Panc1 (cell line): ENCODE measurements around the gene BCR. TPM values are rescaled to one million over a fixed set of nuclear protein-coding genes. Genes with fewer than 3 reads are reported as not detected.

Experiments used
- ATAC-seq: fragments of 200-7000 bp; cut with Tn5 transposase; 2 replicates; pipeline ENCODE4 v1.9.1; 2020; ENCODE audit warnings: mild to moderate bottlenecking, moderate library complexity
- BruUV-seq: library from RNA; stranded (reverse); fragments of 400-500 nt; replicated peaks from 2 replicates; lab custom pipeline; 2021; lab: Mats Ljungman, UMichigan
- CTCF ChIA-PET: fragments of 300-600 bp; sonication (Branson Sonifier 250); formaldehyde crosslinking; loops from one replicate; lab custom pipeline; 2022; ENCODE audit warnings: antibody characterized with exemption; lab: Charles Lee
- POLR2A ChIA-PET: fragments of 300-600 bp; sonication (Branson Sonifier 250); formaldehyde crosslinking; loops from one replicate; lab custom pipeline; 2022; ENCODE audit warnings: antibody characterized with exemption; lab: Charles Lee
- DNase-seq: peaks from one replicate; pipeline ENCODE4 v3.0.0-alpha.2; 2010; ENCODE audit warnings: low read depth, low spot score
- H3K27ac ChIP-seq: 2 replicates; pipeline ENCODE4 v1.5.1; 2011; ENCODE audit warnings: mild to moderate bottlenecking, low read length, inconsistent platforms
- H3K27me3 ChIP-seq: fragments of 200-500 bp; sonication (Bioruptor generic); 2 replicates; pipeline ENCODE4 v1.6.0; 2014; ENCODE audit warnings: low read length, inconsistent platforms; ENCODE audit not compliant: control insufficient read depth, insufficient read depth
- H3K36me3 ChIP-seq: fragments of 200-500 bp; sonication (Bioruptor generic); 2 replicates; pipeline ENCODE4 v1.5.1; 2014; ENCODE audit warnings: inconsistent platforms, mild to moderate bottlenecking, low read length, moderate library complexity; ENCODE audit not compliant: control insufficient read depth, insufficient read depth
- H3K4me1 ChIP-seq: 2 replicates; pipeline ENCODE4 v1.5.1; 2011; ENCODE audit warnings: inconsistent platforms, mild to moderate bottlenecking, low read length, moderate library complexity; ENCODE audit not compliant: control insufficient read depth, insufficient read depth
- H3K4me3 ChIP-seq, 2 experiments: 2 replicates each; pipeline ENCODE4 v1.5.1; 2011 to 2012; ENCODE audit warnings: low read depth in 2 of 2, low read length in 2 of 2, mild to moderate bottlenecking in 2 of 2, inconsistent platforms in 1 of 2, moderate library complexity in 1 of 2
- H3K9me3 ChIP-seq: fragments of 200-500 bp; sonication (Bioruptor generic); 2 replicates; pipeline ENCODE4 v1.5.1; 2014; ENCODE audit warnings: low read depth, mild to moderate bottlenecking, inconsistent platforms, low read length, moderate library complexity; ENCODE audit not compliant: control insufficient read depth, insufficient read depth
- CTCF ChIP-seq: fragments of 450-650 bp; IDR thresholded peaks from 2 replicates; pipeline ENCODE4 v1.5.1; 2017; ENCODE audit warnings: mild to moderate bottlenecking
- POLR2AphosphoS5 ChIP-seq: IDR thresholded peaks from 2 replicates; pipeline ENCODE4 v1.6.1; 2012; ENCODE audit warnings: mild to moderate bottlenecking, low read depth, low read length, moderate library complexity
- REST ChIP-seq, 2 experiments: IDR thresholded peaks; 2 replicates each; pipeline ENCODE4 v1.6.1; 2011 to 2012; ENCODE audit warnings: low read depth in 2 of 2, control low read depth in 1 of 2, low read length in 1 of 2, mild to moderate bottlenecking in 1 of 2, moderate library complexity in 1 of 2; ENCODE audit not compliant: insufficient read depth in 1 of 2
- SIN3A ChIP-seq: IDR thresholded peaks from 2 replicates; pipeline ENCODE4 v1.6.1; 2012; ENCODE audit warnings: low read depth, mild to moderate bottlenecking, low read length, moderate library complexity, borderline replicate concordance; ENCODE audit not compliant: insufficient read depth
- TCF7L2 ChIP-seq: IDR thresholded peaks from 2 replicates; pipeline ENCODE4 v1.6.1; 2011; ENCODE audit warnings: mild to moderate bottlenecking, low read depth, low read length, inconsistent platforms
- in situ Hi-C: cut with HindIII; loops from 2 replicates; pipeline ENCODE4 v1.10.0; 2016; ENCODE audit warnings: low sequenced_read_pairs, low pct_unique_long_range_greater_than_20kb
- intact Hi-C: fragments of 100-400 bp; cut with micrococcal nuclease; formaldehyde crosslinking; loops from one replicate; pipeline ENCODE4 v1.10.0; 2022; ENCODE audit not compliant: unreplicated experiment
- total RNA-seq: library from RNA; stranded (reverse); gene quantifications from one replicate; pipeline ENCODE4 v1.2.1, GENCODE V29; 2021; ENCODE audit not compliant: unreplicated experiment

BCR gene
- total RNA-seq, 1 experiment from 2014 or later: 32.1 TPM

- H3K36me3 ChIP-seq: no peaks in the 10 kb centered on the region
- ATAC-seq (no peak), DNase-seq (no peak)
- H3K9me3 ChIP-seq: no peaks in the 10 kb centered on the region
- intact Hi-C loops: no loop called here
- H3K4me1 ChIP-seq: no peaks in the 10 kb centered on the region
- CTCF ChIA-PET: no interaction called here
- no peaks in the 10 kb centered on the region for H3K27me3 ChIP-seq
- BruUV-seq: no TSS peak
- TF ChIP-seq TCF7L2 (no peak), POLR2AphosphoS5 (no peak), CTCF (no peak), SIN3A (no peak), REST (IDR thresholded peaks at IDR 0.05; ENCODE audit: insufficient read depth in 1 of 2, low read depth in 2 of 2, low read length in 1 of 2) (no peak)
- POLR2A ChIA-PET: no interaction called here
- no peak overlapping the region for H3K27ac ChIP-seq
- no peak overlapping the region for H3K4me3 ChIP-seq
- in situ Hi-C loops: no loop called here
These were observed 125.6 kb downstream of the BCR start for GRCh38 chr22:23305922-23306374.

- in situ Hi-C loops: no loop called here
- H3K27ac ChIP-seq: no peak overlapping the region
These were observed 126.2 kb downstream of the BCR start for GRCh38 chr22:23306438-23306921.

More at GRCh38 chr22:23306438-23306921, 126.2 kb downstream of the BCR start:
- Histone ChIP-seq H3K4me1 (no peaks in the 10 kb centered on the region), H3K4me3 (no peak overlapping the region), H3K36me3 (no peaks in the 10 kb centered on the region), H3K27me3 (no peaks in the 10 kb centered on the region), H3K9me3 (no peaks in the 10 kb centered on the region)
- ATAC-seq: no peak
- CTCF ChIA-PET: no interaction called here
- DNase-seq: no peak
- no TSS peak for BruUV-seq
- TF ChIP-seq SIN3A: no peak
- TF ChIP-seq TCF7L2: no peak
- TF ChIP-seq REST (IDR thresholded peaks at IDR 0.05; ENCODE audit: insufficient read depth in 1 of 2, low read depth in 2 of 2, low read length in 1 of 2): no peak
- no peak for TF ChIP-seq CTCF
- TF ChIP-seq POLR2AphosphoS5: no peak
- intact Hi-C loops: no loop called here
- POLR2A ChIA-PET: no interaction called here
